ENCODE data around the gene NPIPB13. TPM values are rescaled to one million over a fixed set of nuclear protein-coding genes. Genes with fewer than 3 reads are reported as not detected.

The NPIPB13 gene
- total RNA-seq: under 0.01 and 1.8 TPM in 2 replicates

GRCh38 chr16:30248379-30248778 lies at the start of gene NPIPB13:
Gene NPIPB13 (minus strand): TSS chr16:30248479. CDS start chr16:30245573, 2,906 bp downstream.

DNA sequence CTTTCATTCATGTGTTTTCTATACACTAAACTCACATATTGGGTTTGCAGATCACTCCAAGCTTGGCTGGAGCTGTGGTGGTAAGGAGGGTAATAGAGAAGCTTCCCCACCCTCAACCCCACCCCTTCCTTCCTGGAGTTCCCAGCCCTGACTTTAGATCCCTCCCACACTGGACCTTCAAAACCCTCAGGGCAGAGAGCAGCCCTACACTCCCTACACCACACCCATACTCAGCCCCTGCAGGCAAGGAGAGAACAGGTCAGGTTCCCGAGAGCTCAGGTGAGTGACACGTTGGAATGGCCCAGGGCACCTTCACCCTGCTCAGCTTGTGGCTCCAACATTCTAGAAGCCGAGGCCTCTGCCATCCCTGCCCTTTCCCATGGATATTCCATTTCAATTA lies 49.2 kb downstream of the NPIPB13 start, which contains the start of gene SULT1A3:
Gene SULT1A3, plus strand, starts transcription at position 207 of the 400 bp plus-strand sequence. CDS start 1,474 bp downstream, outside the sequence.

Other genes with a start within 250 kb of the NPIPB13 start
- 0.21 TPM in 1 of 2 replicates, not detected in the other for gene DOC2A, start 237.5 kb downstream of the NPIPB13 start, total RNA-seq
- not detected in 2 replicates for gene C16orf92, start 225.3 kb downstream of the NPIPB13 start, total RNA-seq
- gene TLCD3B, start 217.2 kb downstream of the NPIPB13 start, total RNA-seq: not detected in 2 replicates
- gene ALDOA, start 182.7 kb downstream of the NPIPB13 start, total RNA-seq: 295 and 817 TPM in 2 replicates
- gene PPP4C, start 172.5 kb downstream of the NPIPB13 start, total RNA-seq: 136 and 178 TPM in 2 replicates
- 0.34 and 0.85 TPM in 2 replicates for gene TBX6, start 156.6 kb downstream of the NPIPB13 start, total RNA-seq
- gene YPEL3, start 152.3 kb downstream of the NPIPB13 start, total RNA-seq: 5.1 and 14.5 TPM in 2 replicates
- gene GDPD3, start 134.9 kb downstream of the NPIPB13 start, total RNA-seq: 1.8 and 3.8 TPM in 2 replicates
- 7.1 and 7.2 TPM in 2 replicates for gene MAPK3, start 125.3 kb downstream of the NPIPB13 start, total RNA-seq
- gene CORO1A, start 64.9 kb downstream of the NPIPB13 start, total RNA-seq: 0.78 and 1.0 TPM in 2 replicates
- 32.4 and 51.9 TPM in 2 replicates for gene BOLA2B, start 54.8 kb downstream of the NPIPB13 start, total RNA-seq
- gene SLX1A, start 54.6 kb downstream of the NPIPB13 start, total RNA-seq: 19.6 and 47.2 TPM in 2 replicates
- gene SULT1A3, start 49.2 kb downstream of the NPIPB13 start, total RNA-seq: 1.0 and 1.9 TPM in 2 replicates
- 28.9 and 32.1 TPM in 2 replicates for gene CD2BP2, start 106.8 kb upstream of the NPIPB13 start, total RNA-seq
- 21.5 and 35.7 TPM in 2 replicates for gene TBC1D10B, start 122.0 kb upstream of the NPIPB13 start, total RNA-seq
- not detected in 2 replicates for gene MYL11, start 126.3 kb upstream of the NPIPB13 start, total RNA-seq
- gene SEPTIN1, start 134.1 kb upstream of the NPIPB13 start, total RNA-seq: 0.07 TPM in 1 of 2 replicates, not detected in the other
- gene ZNF48, start 146.9 kb upstream of the NPIPB13 start, total RNA-seq: 9.0 and 13.0 TPM in 2 replicates
- gene ZNF771, start 159.1 kb upstream of the NPIPB13 start, total RNA-seq: 6.0 and 8.2 TPM in 2 replicates
- 15.5 and 25.6 TPM in 2 replicates for gene DCTPP1, start 181.6 kb upstream of the NPIPB13 start, total RNA-seq
- gene SEPHS2, start 197.4 kb upstream of the NPIPB13 start, total RNA-seq: 34.7 and 43.4 TPM in 2 replicates
- under 0.01 TPM in 1 of 2 replicates, not detected in the other for gene ITGAL, start 224.3 kb upstream of the NPIPB13 start, total RNA-seq

Data from nasal cavity respiratory epithelium epithelial cell of viscerocranial mucosa (primary cell).